GM12878 (cell line): ENCODE data around the gene KIF24. TPM values are rescaled to one million over a fixed set of nuclear protein-coding genes. Genes with fewer than 3 reads are reported as not detected.

Source experiments
- ATAC-seq: fragments of 200-7000 bp; cut with Tn5 transposase; 3 replicates; pipeline ENCODE4 v1.9.1; 2020; ENCODE audit warnings: mild to moderate bottlenecking, moderate library complexity
- BruUV-seq: library from RNA; stranded (reverse); fragments of 400-500 nt; replicated peaks from 2 replicates; lab custom pipeline; 2021; lab: Mats Ljungman, UMichigan
- CTCF ChIA-PET: fragments of 300-600 bp; sonication (Branson Sonifier 250); formaldehyde crosslinking; extraction: SDS; loops from one replicate; lab custom pipeline; 2021; ENCODE audit warnings: inconsistent platforms; lab: Yijun Ruan, JAX
- POLR2A ChIA-PET: fragments of 350-600 bp; formaldehyde crosslinking; extraction: SDS; loops from one replicate; lab custom pipeline; 2021; ENCODE audit warnings: inconsistent platforms; lab: Charles Lee
- RAD21 ChIA-PET: fragments of 300-600 bp; sonication (Branson Sonifier 250); formaldehyde crosslinking; loops from one replicate; lab custom pipeline; 2023; ENCODE audit warnings: antibody characterized with exemption; ENCODE audit not compliant: unreplicated experiment; lab: Charles Lee
- SMC1A ChIA-PET: fragments of 300-600 bp; sonication (Branson Sonifier 250); formaldehyde crosslinking; loops from one replicate; lab custom pipeline; 2023; ENCODE audit not compliant: unreplicated experiment, uncharacterized antibody; lab: Charles Lee
- DNase-seq: peaks from one replicate; pipeline ENCODE4 v3.0.0-alpha.2; 2011; ENCODE audit warnings: low read depth, low spot score
- FAIRE-seq: peaks from 3 replicates; lab custom pipeline; 2011; peaks lifted over from hg19 to GRCh38; lab: Jason Lieb, UNC
- H2AFZ ChIP-seq: 2 replicates; pipeline ENCODE4 v1.6.0; 2011; ENCODE audit warnings: low read depth, low read length, control low read depth; ENCODE audit not compliant: control insufficient read depth
- H3K27ac ChIP-seq: 2 replicates; pipeline ENCODE4 v1.5.1; 2011; ENCODE audit warnings: control low read depth; ENCODE audit not compliant: control insufficient read depth, insufficient read depth
- H3K27me3 ChIP-seq, 2 experiments: replicated peaks in 1 of 2; 2 replicates each; pipeline versions ENCODE4 v1.6.0 to v1.6.1; 2011; ENCODE audit warnings: low read length in 1 of 2; ENCODE audit not compliant: control insufficient read depth in 2 of 2, insufficient read depth in 2 of 2
- H3K36me3 ChIP-seq, 2 experiments: 2 replicates each; pipeline ENCODE4 v1.5.1; 2011; ENCODE audit warnings: low read length in 1 of 2; ENCODE audit not compliant: control insufficient read depth in 2 of 2, insufficient read depth in 2 of 2
- H3K4me1 ChIP-seq: 2 replicates; pipeline ENCODE4 v1.6.1; 2011; ENCODE audit warnings: mild to moderate bottlenecking, low read length, moderate library complexity, mixed read lengths; ENCODE audit not compliant: control insufficient read depth, insufficient read depth
- H3K4me2 ChIP-seq: 2 replicates; pipeline ENCODE4 v1.6.0; 2011; ENCODE audit warnings: control low read depth; ENCODE audit not compliant: control insufficient read depth, insufficient read depth
- H3K4me3 ChIP-seq: fragments of 200-600 bp; sonication (generic); 2 replicates; pipeline ENCODE4 v1.5.1; 2016
- H3K79me2 ChIP-seq: 2 replicates; pipeline ENCODE4 v1.6.0; 2011; ENCODE audit warnings: low read length; ENCODE audit not compliant: control insufficient read depth, insufficient read depth
- H3K9ac ChIP-seq: 2 replicates; pipeline ENCODE4 v1.8.0; 2011; ENCODE audit warnings: low read length, control low read depth, mixed read lengths; ENCODE audit not compliant: control insufficient read depth, insufficient read depth
- H3K9me3 ChIP-seq: replicated peaks from 3 replicates; pipeline ENCODE4 v1.5.1; 2011; ENCODE audit warnings: mild to moderate bottlenecking, low read length; ENCODE audit not compliant: control insufficient read depth, insufficient read depth
- H4K20me1 ChIP-seq: 2 replicates; pipeline ENCODE4 v1.6.0; 2011; ENCODE audit not compliant: control insufficient read depth, insufficient read depth
- TCF3 ChIP-seq: IDR thresholded peaks from 2 replicates; pipeline ENCODE4 v1.6.1; 2012; ENCODE audit warnings: low read depth, mild to moderate bottlenecking, low read length, borderline replicate concordance; ENCODE audit not compliant: insufficient read depth
- WGBS: methylation state at CpG from one replicate; pipeline ENCODE4 v1.1.6; 2016; ENCODE audit warnings: low lambda C conversion rate; ENCODE audit not compliant: insufficient replicate concordance, insufficient coverage; ENCODE audit errors: missing lambda C conversion rate; 5-methylcytosine and 5-hydroxymethylcytosine counted together
- in situ Hi-C: fragments of 300-500 bp; cut with MboI; formaldehyde crosslinking; loops from 9 replicates; pipeline ENCODE4 v1.14.3; 2018; ENCODE audit warnings: mixed read lengths
- intact Hi-C: fragments of 100-400 bp; cut with micrococcal nuclease; formaldehyde crosslinking; loops from one replicate; pipeline ENCODE4 v1.14.2; 2022; ENCODE audit not compliant: unreplicated experiment
- polyA plus RNA-seq, 11 experiments: library from polyadenylated mRNA; depleted of rRNA in 4 of 11; unstranded in 6 of 11; stranded (reverse) in 5 of 11; fragments of >200 nt; fragmentation: Nextera tagmentation in 4 of 11; fragmentation: Illumina TruSeq in 1 of 11; extraction: Ambion mirVana in 4 of 11; extraction: Trizol in 1 of 11; gene quantifications; 1 replicate in 1 of 11; 2 replicates in 10 of 11; pipeline versions ENCODE4 v1.2.1 to v1.2.3, GENCODE V29; 2011 to 2016; ENCODE audit warnings: inconsistent platforms in 2 of 11, missing spikeins in 2 of 11, low read depth in 1 of 11
- total RNA-seq, 4 experiments: library from RNA; depleted of rRNA in 3 of 4; stranded (reverse); fragments of >200 nt in 3 of 4; fragmentation: Illumina TruSeq in 1 of 4; extraction: Trizol in 1 of 4; gene quantifications; 2 replicates each; pipeline versions ENCODE4 v1.2.1 to v1.2.3, GENCODE V29; 2013 to 2021
- TF ChIP-seq, protein P1 (sequence below), 3 experiments: IDR thresholded peaks in 2 of 3; conservative IDR thresholded peaks in 1 of 3; 2 replicates each; pipeline ENCODE4 v1.5.1; 2011; ENCODE audit warnings: low read depth in 3 of 3, low read length in 3 of 3, mild to moderate bottlenecking in 3 of 3, control low read depth in 2 of 3, moderate library complexity in 2 of 3, inconsistent platforms in 1 of 3, mixed read lengths in 1 of 3; ENCODE audit not compliant: control insufficient read depth in 2 of 3, insufficient read depth in 1 of 3; ENCODE audit errors: extremely low read depth in 1 of 3

The KIF24 gene
- total and polyA plus RNA-seq, 10 of the 15 experiments (the other 5 are each of a cell fraction or from before 2014, with no cell fraction given) = 0.58 to 6.7 (median 5.3) TPM

GRCh38 chr9:34375901-34376595 is 47.0 kb upstream of the KIF24 start:
- ChIA-PET CTCF (interaction anchor here (0.8 to 7.9 kb wide), 5 partner anchors 28 to 258 kb away, joined by 3 to 134 read pairs (median 4); no protein-coding TSS in a partner anchor), POLR2A (no interaction called here), SMC1A (interaction anchor here (0.8 to 8.7 kb wide), 2 partner anchors 15 to 43 kb away, joined by 3 to 73 read pairs; no protein-coding TSS in a partner anchor), RAD21 (interaction anchor here (1.8 kb wide), 1 partner anchor 43 kb away, joined by 7 read pairs; no protein-coding TSS in a partner anchor)
- Histone ChIP-seq H2AFZ (peak overlapping the region; percentile 92), H3K27ac (no peak overlapping the region), H3K27me3 (peaks cover 2% of the 10 kb centered on the region in 2 experiments; a peak in 3 of 4 replicates), H3K9me3 (no peaks in the 10 kb centered on the region; the same call in 2 of the 3 replicates), H3K9ac (peak overlapping the region; percentile 37; the same call in 1 of the 2 replicates), H3K4me2 (peak overlapping the region; percentile 99), H4K20me1 (no peaks in the 10 kb centered on the region), H3K4me3 (peak overlapping the region; percentile 68), H3K79me2 (no peaks in the 10 kb centered on the region), H3K36me3 (no peaks in the 10 kb centered on the region), H3K4me1 (peaks cover 19% of the 10 kb centered on the region)
- peak; percentile 61 for ATAC-seq
- DNase-seq = no peak
- in situ Hi-C loops (no loop called here), intact Hi-C loops (loop anchor here (5.0 kb wide), 1 partner anchor 124 kb away; no protein-coding TSS in a partner anchor)
- FAIRE-seq = no peak
- TF ChIP-seq, protein P1, sequence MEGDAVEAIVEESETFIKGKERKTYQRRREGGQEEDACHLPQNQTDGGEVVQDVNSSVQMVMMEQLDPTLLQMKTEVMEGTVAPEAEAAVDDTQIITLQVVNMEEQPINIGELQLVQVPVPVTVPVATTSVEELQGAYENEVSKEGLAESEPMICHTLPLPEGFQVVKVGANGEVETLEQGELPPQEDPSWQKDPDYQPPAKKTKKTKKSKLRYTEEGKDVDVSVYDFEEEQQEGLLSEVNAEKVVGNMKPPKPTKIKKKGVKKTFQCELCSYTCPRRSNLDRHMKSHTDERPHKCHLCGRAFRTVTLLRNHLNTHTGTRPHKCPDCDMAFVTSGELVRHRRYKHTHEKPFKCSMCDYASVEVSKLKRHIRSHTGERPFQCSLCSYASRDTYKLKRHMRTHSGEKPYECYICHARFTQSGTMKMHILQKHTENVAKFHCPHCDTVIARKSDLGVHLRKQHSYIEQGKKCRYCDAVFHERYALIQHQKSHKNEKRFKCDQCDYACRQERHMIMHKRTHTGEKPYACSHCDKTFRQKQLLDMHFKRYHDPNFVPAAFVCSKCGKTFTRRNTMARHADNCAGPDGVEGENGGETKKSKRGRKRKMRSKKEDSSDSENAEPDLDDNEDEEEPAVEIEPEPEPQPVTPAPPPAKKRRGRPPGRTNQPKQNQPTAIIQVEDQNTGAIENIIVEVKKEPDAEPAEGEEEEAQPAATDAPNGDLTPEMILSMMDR (IDR thresholded peaks at IDR 0.05 in 2 of 3, conservative IDR thresholded peaks at IDR 0.05 in 1 of 3; ENCODE audit: control insufficient read depth in 2 of 3, extremely low read depth in 1 of 3, insufficient read depth in 1 of 3, low read depth in 3 of 3, low read length in 3 of 3) = peak in 1 of 3 experiments; percentile 17; a peak in 2 of 6 replicates
- TF ChIP-seq TCF3 = no peak
- WGBS = 5% methylated on average over 22 of the region's 22 CpGs
- BruUV-seq = no TSS peak
